ENCODE measurements around the gene SMOC1.

Gene SMOC1

GRCh38 chr14:69865701-69866365, 13.4 kb upstream of the SMOC1 start:
- no peak for DNase-seq

DNA sequence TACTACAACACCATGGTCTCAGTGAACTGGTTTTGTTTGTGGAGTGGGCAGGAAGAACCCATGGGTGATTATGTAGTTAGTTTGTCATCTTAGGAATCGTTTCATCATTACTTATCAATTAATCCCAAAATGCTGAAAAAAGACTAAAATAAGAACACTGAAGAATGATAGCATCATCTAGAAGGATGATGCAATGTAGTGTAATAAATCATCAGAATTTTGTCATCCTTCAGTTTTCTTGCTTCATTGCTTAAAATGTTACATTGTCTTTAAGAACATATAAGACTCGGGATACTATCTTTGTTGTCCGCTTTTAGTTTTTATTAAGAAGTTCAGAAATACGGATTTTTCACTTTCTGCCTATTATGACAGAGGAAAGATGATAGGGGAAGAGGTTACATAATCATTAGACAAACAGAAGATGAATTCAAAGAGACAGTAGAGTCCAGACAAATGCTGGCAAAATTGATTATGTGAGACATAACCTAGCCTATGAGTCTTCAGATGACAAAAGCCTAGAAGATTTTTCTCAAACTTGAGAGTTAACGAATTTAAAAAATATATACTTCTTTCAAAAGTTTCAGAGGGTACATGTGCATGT, 10.8 kb upstream of the SMOC1 start:
- DNase-seq, result no peak

DNA sequence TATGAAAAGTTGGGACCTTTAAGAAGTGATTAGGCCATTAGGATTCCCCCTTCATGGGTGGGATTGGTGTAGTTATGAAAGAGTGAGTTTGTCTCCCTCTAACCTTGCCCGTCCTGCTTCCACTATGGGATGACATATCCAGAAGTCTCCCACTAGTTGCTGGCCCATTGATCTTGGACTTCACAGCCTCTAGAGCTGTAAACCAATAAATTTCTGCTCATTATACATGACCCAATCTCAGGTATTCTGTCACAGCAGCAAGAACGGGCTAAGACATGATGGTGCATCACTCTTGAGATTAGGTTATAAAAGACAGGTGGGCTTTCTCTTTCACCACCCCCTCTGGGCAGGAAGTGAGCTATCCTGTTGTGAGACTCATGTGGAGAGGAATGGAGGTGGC, 8.6 kb upstream of the SMOC1 start:
- no peak for DNase-seq

GRCh38 chr14:69873877-69874780, 5.1 kb upstream of the SMOC1 start:
- no peak for DNase-seq

DNA sequence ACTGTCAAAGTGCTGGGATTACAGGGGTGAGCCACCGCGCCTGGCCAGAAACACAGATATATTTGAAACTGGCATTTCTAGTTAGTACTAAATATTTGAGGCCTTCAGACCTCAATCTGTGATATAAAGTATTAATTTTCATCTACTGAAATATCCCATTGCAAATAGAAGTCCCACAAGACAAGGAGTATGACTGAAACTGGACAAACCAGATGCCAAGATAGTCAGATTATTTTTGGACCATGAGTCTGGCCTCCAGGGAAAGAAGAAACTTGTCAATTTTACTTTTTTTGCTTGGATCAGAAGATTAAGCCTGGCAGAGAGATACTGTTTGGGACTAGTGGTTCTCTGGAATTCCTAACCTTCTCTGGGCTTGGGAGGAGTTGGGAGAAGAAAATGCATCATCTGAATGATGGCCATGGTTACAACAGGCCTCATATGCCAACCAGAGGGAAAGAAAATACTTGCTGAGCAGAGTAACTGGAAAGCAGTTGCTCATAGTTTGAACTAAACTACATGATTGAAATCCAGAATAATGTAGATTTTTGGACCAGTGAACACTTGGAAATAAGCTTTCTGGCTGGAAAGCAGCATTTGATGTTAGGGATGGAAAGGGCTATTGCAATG, 2.9 kb upstream of the SMOC1 start:
- DNase-seq, result no peak

GRCh38 chr14:69876848-69877306, 2.3 kb upstream of the SMOC1 start:
- DNase-seq, result no peak

- no peak for DNase-seq
Observed at GRCh38 chr14:69877492-69877891, 1.7 kb upstream of the SMOC1 start.

DNA sequence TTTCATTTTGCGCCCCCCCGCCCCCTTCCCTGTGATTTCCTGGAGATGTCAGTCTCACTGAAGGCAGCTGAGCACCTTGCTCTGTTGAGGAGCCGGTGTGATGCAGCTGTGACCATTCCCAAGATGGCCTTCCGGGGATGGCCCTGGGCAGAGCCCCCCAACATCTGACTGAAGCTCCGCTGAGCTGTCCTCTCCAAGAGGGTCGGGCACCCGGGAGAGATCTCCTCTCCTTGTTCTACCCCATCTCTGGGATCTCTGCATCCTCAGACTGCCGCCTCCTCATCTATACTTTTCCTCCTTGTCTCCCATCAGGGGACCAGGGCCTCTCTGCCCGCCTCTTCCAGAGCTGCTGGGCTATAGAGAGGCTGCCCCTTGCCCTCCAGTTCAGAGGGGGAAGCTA, 965 bp upstream of the SMOC1 start:
- no peak for DNase-seq

GRCh38 chr14:69880044-69880487, 850 bp downstream of the SMOC1 start:
- DNase-seq, result no peak

- no peak for DNase-seq
Observed at GRCh38 chr14:69880893-69881292, 1.7 kb downstream of the SMOC1 start.

- no peak for DNase-seq
Observed at GRCh38 chr14:69882116-69882864, 3.1 kb downstream of the SMOC1 start.

DNA sequence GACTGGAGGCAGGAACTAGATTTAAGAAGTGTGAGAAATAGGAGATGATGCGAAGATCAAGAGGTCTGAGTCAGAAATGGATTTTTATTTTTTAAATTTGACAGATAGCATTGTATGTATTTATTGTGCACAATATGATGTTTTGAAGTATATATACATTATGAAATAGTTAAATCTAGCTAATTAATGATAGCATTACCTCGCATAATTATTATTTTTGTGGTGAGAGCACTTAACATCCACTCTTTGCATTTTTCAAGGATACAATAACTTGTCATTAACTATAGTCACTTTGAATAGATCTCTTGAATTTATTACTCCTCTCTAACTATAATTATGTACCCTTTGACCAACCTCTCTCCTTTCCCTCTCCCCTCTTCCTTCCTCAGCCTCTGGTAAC, 3.7 kb downstream of the SMOC1 start:
- no peak for DNase-seq

DNA sequence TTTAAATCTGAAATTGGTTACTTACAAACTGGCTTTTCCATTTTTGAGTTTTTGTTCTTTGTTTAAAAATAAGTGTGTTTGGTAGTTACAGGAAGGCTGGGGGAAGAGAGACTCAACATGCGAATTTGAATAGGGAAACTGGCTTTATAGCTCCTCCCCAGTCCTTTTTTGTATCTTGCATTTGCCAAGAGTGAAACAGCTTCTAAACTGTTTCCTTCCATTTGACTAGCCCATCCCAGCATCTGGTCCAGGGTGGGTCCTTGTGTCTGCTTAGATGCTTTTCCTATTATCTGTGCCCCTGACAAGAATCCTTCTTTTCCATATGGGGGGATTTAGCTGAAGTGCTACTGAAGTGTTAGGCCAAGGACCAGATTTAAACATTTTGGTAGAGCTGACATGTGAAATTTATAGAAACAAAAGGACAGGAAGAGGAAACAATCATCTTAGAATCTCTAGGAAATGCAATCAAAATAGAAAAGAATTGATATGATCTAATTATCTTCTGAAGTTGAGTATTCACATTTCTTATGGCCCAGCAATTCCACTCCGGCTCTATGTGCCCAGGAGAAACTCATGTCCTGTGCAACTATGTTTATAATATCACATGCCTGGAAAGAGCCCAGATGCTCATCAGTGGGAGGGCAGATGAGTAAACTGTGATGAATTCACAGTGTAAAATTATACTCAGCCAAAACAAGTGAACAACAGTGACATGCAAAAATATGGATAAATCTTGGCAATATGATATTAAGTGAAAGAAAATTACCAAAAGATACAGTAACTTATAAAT, 7.4 kb downstream of the SMOC1 start:
- DNase-seq, result no peak

DNA sequence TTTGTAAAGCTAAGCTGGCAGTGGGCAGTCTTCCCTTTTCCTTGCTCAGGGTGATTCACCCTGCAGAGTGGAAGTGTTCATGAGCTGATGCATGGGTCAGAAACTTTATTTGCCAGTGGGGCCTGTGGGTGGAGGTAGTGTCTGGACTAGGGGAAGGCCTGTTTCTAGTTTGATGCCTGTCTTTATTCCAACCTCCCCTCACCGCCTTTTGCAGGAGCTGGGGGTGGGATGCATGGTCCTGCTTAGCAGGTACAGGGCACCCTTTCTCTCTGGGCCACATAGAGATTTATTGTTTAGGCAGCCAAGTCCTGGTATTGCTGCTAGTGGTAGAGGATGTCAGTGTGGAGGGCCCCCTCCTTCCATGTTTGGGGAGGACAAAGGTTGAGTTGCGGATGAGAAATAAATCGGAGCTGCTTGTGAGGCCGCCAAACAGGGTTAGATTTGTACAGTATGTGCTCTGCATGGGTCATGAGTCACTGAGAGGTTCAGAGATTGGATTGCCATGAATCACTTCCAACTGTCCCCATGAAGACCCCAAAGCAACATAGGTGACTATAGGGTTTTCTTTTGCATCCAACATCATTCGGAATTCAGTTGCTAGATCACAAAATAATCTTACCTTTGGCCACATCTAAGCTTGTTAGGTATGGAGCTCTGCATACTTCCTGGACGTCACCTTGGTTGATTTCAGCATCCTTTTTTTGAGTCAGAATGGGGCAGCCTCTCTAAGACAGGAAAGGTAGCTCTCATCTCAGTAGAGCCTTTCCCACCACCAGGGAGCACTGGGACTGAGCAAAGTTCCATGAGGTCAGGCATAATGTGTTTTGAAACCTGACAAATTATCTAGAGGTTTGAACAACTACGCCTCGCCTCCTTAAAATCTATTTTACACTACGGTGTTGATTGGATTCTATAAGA, 8.8 kb downstream of the SMOC1 start:
- DNase-seq, result no peak

- DNase-seq, result no peak
Observed at GRCh38 chr14:69891422-69891821, 12.2 kb downstream of the SMOC1 start.

- no peak for DNase-seq
Observed at GRCh38 chr14:69895109-69895508, 15.9 kb downstream of the SMOC1 start.

DNA sequence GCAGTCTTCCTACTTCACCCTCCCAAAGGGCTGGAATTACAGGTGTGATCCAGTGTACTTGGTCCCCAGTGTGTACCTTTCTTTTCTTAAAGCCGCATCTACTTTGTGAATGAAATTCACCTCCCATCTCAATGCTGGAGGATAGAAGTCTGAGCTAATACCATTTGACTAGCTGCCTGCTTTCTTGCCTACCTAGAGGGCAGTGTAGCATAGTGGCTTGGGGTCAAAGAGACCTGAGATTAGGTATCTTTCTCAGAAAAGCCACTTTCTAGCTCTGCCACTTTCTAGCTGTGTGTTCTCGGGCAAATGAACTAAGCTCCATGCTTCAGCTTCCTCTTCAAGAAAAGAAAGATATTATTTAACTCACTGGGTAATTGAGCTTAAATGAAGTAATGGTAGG, 16.9 kb downstream of the SMOC1 start:
- no peak for DNase-seq

- DNase-seq, result no peak
Observed at GRCh38 chr14:69896972-69897371, 17.8 kb downstream of the SMOC1 start.

- no peak for DNase-seq
Observed at GRCh38 chr14:69900603-69901002, 21.4 kb downstream of the SMOC1 start.

- no peak for DNase-seq
Observed at GRCh38 chr14:69901113-69901951, 22.1 kb downstream of the SMOC1 start.
